Myocyte (in vitro differentiated cells): ENCODE data around the gene DACT2. TPM values are rescaled to one million over a fixed set of nuclear protein-coding genes. Genes with fewer than 3 reads are reported as not detected.
"Not testable (repeated sequence)": the region's sequence is repeated elsewhere in the genome, so short reads cannot be mapped to it uniquely, and the experiment has no call there.

Source experiments
- DNase-seq: peaks from one replicate; pipeline ENCODE4 v3.0.0-alpha.2; 2012; ENCODE audit warnings: low read depth
- total RNA-seq: library from RNA; depleted of rRNA; stranded (reverse); fragments of >200 nt; gene quantifications from 2 replicates; pipeline ENCODE4 v1.2.3, GENCODE V29; 2014

The DACT2 gene
- total RNA-seq, 1 donor from 2014 or later, result not detected

DNA sequence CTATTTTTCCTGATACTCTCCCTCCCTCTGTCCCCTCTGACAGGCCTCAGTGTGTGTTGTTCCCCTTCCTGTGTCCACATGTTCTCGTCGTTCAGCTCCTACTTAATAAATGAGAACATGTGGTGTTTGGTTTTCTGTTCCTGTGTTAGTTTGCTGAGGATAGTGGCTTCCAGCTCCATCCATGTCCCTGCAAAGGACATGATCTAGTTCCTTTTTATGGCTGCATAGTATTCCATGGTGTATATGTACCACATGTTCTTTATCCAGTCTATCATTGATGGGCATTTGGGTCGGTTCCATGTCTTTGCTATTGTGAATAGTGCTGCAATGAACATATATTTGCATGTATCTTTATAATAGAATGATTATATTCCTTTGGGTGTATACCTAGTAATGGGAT is 51.8 kb downstream of the DACT2 start:
- not testable (repeated sequence) for DNase-seq

DNA sequence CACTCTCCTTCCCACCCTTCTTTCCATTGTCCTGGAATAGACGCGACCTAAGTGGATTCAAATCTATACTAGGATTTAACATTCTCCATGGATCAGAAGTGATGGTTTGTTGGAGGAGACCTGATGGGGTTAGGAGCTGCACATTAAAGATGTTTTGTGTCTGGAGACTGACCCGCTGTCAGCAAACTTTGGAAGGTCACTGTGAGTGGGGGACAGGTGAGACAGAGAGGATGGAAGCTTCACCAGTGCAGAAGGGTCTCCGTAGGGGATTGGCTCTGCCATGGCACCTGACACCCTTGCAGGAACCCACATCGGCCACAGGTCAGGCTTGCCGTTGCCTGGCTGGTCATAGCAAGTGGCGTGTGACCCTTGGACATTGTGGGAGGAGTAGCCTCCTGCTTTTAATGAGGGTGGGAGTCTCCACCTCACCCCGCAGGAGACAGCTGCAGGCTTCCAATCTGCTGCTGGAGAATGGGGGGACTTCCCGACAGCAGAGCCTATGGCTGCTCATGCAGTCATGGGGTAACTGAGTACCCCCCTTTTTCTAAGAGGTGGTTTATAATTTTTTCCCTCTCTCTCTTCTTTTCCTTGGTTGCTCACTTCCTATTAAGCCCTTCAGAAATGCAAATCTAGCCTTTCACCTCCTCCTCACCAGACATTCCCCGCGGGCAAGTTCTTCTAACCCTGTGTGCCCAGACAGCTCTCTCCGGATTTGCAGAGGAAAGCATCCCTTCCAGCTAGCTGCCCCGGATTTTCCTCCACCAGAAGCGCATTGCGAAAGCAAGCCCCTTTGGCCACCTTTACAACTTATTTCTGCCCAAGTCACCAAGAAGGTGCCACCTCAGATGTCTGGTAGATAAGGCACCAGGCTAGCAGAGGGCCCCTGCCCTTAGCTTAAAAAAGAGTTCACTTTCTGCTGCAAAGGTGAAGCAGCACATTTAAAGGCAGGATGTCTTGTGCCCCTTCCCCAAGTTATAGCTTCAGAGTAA is 53.5 kb downstream of the DACT2 start:
- no peak for DNase-seq

DNA sequence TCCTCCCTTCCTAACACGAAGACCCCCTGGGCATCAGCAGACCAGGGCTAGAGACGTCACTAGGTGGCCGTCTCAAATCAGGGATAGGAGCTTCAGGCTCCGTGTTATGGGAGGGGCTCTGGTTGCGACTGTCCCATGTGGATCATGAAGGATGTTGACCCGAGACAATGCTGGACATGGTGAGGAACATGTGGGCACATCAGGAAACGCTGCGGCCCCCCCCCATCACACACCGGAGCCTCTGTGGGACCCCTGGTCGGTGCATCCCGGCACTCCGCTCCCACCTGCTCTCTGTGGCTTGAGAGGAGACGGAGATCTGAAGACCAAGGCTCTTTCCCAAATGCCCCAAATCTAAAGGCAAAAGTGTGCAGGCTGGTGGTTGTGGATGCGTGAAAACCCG is 54.2 kb downstream of the DACT2 start:
- no peak for DNase-seq

DNA sequence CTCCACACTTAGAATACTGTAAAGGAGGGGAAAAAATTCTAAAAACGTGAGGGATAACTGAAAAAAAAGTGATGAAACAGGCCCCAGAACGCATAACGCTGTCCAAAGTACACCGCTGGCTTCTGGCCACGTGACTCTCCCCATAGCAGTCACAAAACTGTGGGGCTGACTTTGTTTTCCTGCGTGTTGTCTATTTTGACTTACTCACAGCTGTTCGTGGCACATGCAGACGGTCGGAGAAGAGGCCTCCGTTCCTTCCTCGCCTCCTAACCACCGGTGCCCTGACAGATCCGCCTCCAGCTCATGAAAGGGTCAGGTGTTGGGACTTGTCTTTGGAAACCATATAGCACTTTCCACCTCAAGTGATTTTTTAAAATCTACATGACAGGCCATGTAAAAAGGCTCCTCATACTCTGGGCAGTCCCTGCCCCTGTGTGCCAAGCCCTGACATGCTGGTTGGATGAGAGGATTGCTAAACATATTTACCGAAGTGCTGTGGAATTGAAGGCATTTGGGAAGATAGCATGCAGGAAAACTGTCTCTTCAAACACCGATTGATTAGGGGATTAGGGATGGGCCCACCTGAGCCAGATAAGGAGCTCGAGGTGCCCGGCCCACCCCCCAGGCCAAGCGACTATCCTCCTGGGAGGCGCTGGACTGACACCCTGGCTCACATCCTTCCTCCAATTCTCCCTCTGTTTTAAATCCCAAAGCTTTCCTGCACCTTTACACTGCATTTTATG is 54.8 kb downstream of the DACT2 start:
- no peak for DNase-seq

DNA sequence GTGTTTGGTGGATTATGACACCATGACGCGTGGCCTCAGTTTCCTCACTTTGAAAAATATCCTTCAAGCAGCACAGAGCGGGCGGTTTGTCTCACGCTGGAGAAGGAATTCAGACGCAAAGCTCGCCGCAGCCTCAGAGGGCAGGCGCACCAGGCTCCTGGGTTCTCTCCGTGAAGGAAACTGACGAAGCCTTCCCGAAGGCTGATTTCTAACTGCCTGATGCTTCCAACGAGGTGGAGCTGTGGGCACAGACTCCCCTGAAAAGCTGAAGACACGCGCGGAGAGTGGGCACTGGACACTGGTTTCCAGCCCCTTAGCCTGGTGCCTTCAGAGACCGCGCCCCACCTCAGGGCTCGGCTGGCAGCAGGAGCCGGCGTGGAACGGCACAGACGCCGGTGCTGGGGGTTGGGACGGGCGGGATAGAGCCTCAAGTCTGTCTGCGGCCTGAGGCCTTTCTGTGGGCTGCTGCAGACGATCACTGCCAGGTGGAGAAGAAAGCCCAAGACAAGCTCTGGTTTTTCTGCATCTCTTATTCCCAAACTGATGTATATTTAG is 56.1 kb downstream of the DACT2 start:
- no peak for DNase-seq

DNA sequence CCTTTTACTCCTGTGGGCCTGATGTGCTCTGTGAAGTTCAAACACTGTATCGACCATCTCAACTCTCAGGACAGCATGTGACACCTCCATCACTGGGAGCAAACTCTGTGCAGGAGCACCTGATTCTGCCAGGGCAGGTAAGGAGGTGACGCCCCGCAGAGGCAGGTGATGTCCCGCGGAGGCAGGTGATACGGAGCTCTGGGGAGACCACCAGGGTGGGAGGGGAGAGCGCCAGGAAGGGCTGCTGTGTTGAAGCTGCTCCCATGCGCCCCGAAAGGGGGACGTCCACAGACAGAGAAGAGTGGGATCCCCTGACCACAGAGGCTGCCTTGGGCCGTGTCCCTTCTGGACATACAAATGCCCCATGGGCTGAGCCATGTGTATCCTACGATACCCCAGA is 58.3 kb downstream of the DACT2 start:
- DNase-seq, result no peak

DNA sequence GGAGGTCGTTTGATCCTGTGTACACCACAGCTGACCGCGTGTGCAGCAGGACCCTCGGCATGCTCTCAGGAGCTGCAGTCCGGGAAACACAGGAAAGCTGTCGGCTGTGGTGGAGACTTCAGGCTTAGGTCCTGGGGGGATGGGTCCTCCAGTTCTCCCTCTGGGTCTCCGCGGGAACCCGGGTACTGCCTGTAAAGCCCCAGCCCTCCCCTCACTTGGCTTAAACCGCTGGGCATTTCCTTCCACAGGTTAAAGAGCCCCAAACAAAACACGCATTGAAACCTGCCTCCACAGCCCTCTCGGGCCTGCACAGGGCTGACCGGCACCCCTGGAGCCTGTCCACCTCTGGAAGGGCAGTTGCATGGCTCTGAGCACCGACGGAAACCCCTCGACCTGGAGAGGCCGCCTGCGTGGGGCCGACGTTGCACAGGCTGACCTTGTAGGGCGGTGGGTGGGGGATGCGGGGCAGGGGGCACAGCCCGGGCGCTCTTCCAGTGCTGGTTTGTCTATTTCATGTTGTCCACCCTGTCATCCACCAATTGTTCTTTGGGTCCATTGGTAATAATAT is 59.1 kb downstream of the DACT2 start:
- DNase-seq, result no peak

DNA sequence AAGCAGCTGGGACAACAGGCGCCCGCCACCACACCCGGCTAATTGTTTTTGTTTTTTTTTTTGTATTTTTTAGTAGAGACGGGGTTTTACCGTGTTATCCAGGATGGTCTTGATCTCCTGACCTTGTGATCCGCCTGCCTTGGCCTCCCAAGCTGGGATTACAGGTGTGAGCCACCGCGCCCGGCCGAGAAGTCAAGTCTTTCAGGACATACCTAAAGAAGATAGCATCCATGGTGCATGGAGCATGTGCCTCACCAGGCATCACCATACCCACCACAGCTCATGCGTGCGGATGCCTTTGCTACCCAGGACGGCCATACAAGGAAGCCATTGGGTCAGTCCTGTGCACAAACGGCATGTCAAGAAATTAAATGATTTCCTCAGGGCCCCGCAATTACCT is 60.8 kb downstream of the DACT2 start:
- DNase-seq, result no peak

DNA sequence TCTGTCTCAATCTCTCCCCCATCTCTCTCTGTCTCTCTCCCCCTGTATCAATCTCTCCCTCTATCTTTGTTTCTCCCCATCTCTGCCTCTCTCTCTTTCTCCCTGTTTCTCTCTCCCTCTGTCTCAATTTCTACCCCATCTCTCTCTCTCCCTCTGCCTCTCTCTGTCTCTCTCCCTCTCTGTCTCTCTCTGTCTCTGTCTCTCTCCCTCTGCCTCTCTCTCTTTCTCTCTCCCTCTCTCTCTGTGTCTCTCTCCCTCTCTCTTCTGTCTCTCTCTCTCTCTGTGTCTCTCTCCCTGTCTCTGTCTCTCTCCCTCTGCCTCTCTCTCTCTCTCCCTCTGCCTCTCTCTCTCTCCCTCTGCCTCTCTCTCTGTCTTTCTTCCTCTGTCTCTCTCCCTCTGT is 62.6 kb downstream of the DACT2 start:
- no peak for DNase-seq

Other genes starting within 250 kb of the DACT2 start
- not detected in 2 replicates for gene FRMD1, start 240.6 kb downstream of the DACT2 start, total RNA-seq
- not detected in 2 replicates for gene SMOC2, start 121.4 kb upstream of the DACT2 start, total RNA-seq